NCI-H2196 (cell line): Measurements from ENCODE around the gene ACTA2.

Source experiments
- DNase-seq: peaks from one replicate; lab custom pipeline; 2025; ENCODE audit not compliant: unreplicated experiment; lab: John Stamatoyannopoulos, UW

Gene ACTA2

DNA sequence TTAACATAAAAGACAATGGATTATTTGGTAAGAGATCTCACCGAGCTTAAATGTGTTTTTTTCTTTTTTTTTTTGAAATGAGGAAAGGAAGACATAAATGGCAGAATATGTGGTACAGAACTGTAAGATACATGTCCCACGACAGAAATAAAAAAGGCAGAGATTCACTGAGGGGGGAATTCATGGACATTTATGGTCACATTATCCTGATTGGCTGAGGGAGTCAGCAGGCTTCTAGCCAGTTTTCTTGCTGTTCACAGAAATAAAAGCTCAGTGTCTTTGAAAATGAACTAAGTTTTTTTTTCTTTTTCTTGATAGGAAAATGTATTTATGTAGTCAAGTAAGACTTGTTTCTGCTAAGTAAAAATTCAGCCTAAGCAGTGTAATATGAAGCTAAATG, 29.8 kb upstream of the ACTA2 start:
- no peak for DNase-seq

GRCh38 chr10:88981435-88981834, 28.9 kb upstream of the ACTA2 start:
- DNase-seq, result no peak

DNA sequence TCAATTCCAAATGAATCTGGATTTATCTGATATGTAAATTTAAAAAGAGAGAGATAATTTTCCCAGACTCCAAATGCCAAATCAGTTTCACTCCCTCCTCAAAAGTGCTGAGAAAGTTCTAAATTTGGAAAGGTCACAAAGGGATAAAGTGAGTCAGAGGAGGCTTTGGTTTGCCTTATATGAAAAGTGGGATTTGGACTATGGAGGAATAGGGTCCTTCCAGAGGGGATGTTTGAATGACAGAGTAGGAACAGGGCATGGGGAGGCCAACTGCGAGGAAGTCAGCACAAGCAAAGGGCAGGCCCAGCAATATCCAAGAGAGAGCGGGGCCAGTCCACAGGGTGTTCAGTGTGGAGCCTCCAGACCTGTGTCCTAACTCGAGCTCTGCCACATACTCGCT, 28.2 kb upstream of the ACTA2 start:
- DNase-seq, result no peak

DNA sequence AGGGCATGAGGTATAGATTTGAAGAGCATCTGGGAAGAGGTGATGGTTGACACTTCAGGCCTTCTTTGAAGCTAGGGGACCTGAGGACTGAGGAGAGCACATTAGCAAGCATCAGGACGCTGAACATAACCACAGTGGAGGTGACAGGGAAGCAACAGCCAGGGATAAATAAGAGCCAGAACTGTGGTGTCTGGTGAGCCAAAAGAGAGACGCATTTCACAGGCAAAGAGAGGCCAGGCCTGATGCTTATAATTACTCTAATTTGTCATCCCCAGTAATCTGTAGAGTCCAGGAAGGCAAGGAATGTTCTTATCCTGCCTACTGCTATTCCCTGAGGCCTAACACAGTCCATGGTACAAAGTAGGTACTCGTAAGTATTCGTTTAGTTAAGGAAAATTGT, 27.7 kb upstream of the ACTA2 start:
- no peak for DNase-seq

DNA sequence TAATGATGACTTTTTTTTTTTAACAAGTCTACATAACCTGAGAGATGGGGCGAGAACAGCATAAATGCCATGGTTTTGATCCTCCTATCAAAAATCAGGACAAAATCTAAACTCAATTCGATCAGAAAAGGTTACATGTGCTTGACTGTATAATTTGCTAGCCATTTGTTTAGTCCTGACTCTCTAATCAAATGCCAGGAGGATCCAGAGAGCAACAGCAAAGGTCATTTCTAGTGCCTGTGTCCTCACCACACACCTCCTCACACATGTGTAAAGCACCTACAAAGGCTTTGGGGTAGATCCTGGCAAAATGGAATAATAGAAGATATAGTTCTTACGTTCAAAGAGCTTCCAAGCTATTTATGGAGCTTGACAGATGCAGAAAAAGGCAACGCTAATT, 27.0 kb upstream of the ACTA2 start:
- DNase-seq, result no peak

DNA sequence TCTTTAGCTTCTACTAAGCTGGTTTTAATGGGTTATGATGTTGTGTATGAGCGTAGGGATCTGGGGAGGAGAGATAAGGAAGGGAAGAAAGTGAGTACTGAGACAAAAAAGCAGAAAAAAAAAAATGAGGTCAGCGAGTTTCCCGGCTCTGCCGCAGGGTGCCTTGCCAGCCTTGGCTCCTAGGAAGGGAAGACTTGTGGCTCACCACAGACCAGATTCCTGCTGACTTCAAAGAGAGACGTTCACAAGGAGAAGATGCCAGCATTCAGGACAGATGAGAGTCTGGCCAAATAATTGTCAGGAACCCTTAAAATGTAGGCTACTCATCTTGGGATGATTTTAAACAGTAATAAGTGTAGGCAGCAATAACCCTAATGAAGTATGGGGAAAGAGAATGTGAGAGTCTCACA, 26.6 kb upstream of the ACTA2 start:
- no peak for DNase-seq

- no peak for DNase-seq
Measured at GRCh38 chr10:88978463-88978862, 25.9 kb upstream of the ACTA2 start.

GRCh38 chr10:88975377-88975720, 22.8 kb upstream of the ACTA2 start:
- DNase-seq, result no peak

- no peak for DNase-seq
Measured at GRCh38 chr10:88974446-88975376, 22.1 kb upstream of the ACTA2 start.

GRCh38 chr10:88974012-88974411, 21.4 kb upstream of the ACTA2 start:
- DNase-seq, result no peak

DNA sequence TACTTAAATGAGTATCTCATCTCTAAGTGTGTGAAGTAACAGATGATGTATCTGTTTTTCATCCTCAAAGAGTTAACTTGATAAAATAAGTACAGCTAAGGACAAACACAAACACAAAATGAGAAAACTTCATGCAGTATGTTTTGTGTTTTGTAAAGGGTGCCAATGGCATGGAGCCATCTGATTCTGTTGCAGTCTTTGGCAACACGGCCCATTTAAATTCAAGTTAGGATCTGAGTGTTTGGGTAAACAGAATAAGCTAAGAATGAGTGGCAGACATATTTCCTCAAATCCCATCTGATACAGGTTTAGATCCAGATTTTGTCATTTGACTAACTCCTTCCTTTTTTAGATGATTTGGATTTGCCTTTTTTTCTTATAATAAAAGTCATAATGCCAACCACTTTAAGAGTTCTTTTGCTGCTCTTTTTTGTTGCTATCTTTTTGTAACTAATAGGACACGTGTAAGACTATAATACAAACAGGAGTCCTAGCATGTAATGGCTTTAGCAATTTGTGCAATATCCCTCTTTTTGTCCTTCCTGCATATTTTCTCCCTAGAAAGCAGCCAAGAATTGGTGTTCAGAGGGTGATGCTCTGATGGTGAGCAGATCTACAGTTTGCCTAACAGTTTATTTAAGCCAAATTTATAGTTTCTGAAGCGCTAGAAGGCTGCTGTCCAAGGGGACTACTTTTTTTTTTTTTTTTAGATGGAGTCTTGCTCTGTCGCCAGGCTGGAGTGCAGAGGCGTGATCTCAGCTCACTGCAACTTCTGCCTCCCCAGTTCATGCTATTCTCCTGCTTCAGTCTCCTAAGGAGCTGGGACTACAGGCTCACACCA, 18.9 kb upstream of the ACTA2 start:
- no peak for DNase-seq

DNA sequence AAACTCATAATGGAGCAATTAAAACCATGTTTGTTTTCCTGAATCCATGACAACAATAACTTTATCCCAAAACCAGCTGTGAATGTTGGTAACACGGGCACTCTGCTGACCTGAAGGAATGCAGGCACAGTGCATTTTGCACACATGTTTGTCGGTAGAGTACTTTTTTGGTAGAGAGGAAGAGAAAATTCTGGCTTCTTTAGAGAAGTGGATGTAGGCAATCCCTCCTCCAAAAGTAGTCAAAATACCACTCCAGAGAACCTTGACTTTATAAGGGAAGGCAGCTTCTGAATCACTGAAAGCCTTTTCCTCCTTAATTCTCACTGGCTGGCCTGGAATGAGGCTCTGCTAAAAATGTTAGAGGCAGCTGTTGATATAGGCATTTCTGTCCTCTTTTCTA, 15.8 kb upstream of the ACTA2 start:
- DNase-seq, result no peak

GRCh38 chr10:88966797-88967196, 14.2 kb upstream of the ACTA2 start:
- DNase-seq, result no peak

DNA sequence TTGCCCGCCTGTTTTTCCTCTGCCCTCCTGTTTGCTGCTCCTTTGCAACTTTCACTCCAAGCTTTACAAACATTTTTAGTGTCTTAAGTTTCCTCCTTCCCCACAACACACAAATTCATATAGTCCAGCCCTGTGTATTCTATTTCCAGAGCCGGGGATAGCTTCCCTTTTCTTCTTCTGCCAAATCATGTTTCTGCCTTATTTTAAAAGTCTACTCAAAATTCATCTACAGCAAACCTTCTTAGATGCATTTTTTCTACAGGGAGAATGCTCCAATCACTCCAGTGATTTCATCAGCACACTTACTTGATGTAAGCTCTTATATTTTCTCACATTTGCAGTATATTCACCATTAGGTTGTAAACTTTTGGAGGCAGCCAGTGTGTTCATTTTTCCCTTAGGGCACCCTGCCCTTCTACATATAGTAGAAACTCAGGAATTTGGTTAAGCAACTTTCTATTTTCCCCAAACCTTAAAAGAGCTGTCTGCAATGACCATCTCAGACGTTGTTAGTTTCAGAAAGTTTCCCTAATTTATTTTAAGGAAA, 12.4 kb upstream of the ACTA2 start:
- DNase-seq, result no peak

DNA sequence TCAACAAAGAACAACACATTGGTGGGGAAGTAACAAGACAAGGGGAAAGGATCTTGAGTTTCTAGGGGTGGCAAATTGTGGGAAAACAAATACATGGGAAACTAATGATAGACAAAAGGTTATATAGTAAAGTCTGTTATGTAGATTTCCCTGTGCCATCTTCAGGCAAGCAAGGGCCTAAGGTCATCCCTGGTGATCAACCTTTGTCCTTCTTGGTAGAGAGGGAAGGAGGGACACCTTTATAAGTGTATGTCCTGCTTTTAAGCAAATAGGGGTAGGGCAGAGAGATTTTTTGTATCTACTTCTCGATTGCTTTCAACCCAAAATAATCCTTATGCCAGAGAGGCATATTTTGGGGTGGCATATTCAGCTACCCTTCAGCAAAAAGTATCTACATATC, 11.8 kb upstream of the ACTA2 start:
- no peak for DNase-seq

- no peak for DNase-seq
Measured at GRCh38 chr10:88963318-88963717, 10.7 kb upstream of the ACTA2 start.

- DNase-seq, result no peak
Measured at GRCh38 chr10:88962336-88962735, 9.8 kb upstream of the ACTA2 start.

- no peak for DNase-seq
Measured at GRCh38 chr10:88961266-88961665, 8.7 kb upstream of the ACTA2 start.

DNA sequence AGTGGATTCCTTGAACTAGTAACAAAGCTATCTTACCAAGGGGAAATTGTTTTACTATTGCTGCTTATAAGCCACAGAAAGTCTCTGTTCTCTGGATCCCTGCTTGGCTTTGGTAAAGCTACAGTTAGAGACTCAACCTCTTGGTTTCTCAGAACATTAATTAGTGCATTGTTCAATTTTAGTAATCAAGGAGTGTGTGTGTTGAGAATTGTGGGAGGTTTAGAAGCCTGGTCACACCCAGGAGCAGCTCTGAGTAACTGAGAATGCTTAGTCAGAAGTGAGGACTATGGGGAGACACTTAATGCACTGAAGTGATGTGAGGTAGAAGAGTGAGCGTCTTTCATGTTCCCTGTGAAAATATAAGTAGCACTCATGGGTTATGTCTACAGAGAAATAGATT, 8.2 kb upstream of the ACTA2 start:
- DNase-seq, result no peak

DNA sequence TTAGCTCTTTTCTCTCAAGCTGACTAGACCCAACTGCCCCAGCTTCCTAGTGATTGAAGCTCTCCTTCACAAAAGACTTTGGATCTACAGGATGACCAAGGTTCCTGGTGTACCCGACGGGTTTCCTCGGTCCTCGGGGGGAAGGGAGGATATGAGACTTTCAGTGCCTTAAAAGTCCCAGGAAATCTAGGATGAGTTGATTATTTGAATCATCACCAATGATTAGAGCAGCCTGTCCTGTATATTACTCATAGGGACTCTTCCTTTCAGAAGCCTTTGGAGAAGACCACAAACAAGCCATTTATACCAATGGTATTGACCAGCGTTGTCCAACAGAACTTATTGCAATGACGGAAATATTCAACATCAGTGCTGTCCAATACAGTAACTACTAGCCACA, 6.1 kb upstream of the ACTA2 start:
- no peak for DNase-seq

GRCh38 chr10:88957381-88957780, 4.8 kb upstream of the ACTA2 start:
- DNase-seq, result no peak
